Loucy (cell line): ENCODE measurements around the gene OR9A2.

ENCODE experiments used
- H2AFZ ChIP-seq: fragments of 200-600 bp; sonication (generic); 2 replicates; pipeline ENCODE4 v1.6.0; 2016; ENCODE audit warnings: antibody characterized with exemption, mild to moderate bottlenecking, low read length, moderate library complexity
- H3F3A ChIP-seq: fragments of 200-600 bp; 2 replicates; pipeline ENCODE4 v1.6.0; 2016; ENCODE audit warnings: antibody characterized with exemption, low read depth, mild to moderate bottlenecking
- H3K27me3 ChIP-seq: fragments of 200-600 bp; sonication (generic); 2 replicates; pipeline ENCODE4 v1.6.1; 2014; ENCODE audit warnings: low read length, mild to moderate bottlenecking; ENCODE audit not compliant: insufficient read depth, poor library complexity, severe bottlenecking
- H3K36me3 ChIP-seq: fragments of 200-600 bp; sonication (generic); 2 replicates; pipeline ENCODE4 v1.6.1; 2016; ENCODE audit warnings: low read length; ENCODE audit not compliant: insufficient read depth
- H3K4me1 ChIP-seq: fragments of 200-600 bp; sonication (generic); 2 replicates; pipeline ENCODE4 v1.5.1; 2014; ENCODE audit warnings: low read length, mild to moderate bottlenecking; ENCODE audit not compliant: insufficient read depth, poor library complexity, severe bottlenecking
- H3K4me2 ChIP-seq: fragments of 200-600 bp; sonication (generic); 2 replicates; pipeline ENCODE4 v1.6.0; 2014; ENCODE audit warnings: antibody characterized with exemption, low read length, low read depth, mild to moderate bottlenecking; ENCODE audit not compliant: poor library complexity, severe bottlenecking
- H3K4me3 ChIP-seq: fragments of 200-600 bp; sonication (generic); 2 replicates; pipeline ENCODE4 v1.5.1; 2014; ENCODE audit warnings: low read length, mild to moderate bottlenecking, mixed read lengths; ENCODE audit not compliant: poor library complexity, severe bottlenecking
- H3K79me2 ChIP-seq: fragments of 200-600 bp; sonication (generic); 2 replicates; pipeline ENCODE4 v1.6.1; 2014; ENCODE audit warnings: low read length; ENCODE audit not compliant: insufficient read depth
- H3K9ac ChIP-seq: fragments of 200-600 bp; sonication (generic); 2 replicates; pipeline ENCODE4 v1.6.0; 2014; ENCODE audit warnings: mild to moderate bottlenecking, low read depth, low read length, moderate library complexity; ENCODE audit not compliant: poor library complexity, severe bottlenecking
- H3K9me2 ChIP-seq: fragments of 200-600 bp; sonication (generic); replicated peaks from 2 replicates; pipeline ENCODE4 v1.6.1; 2016; ENCODE audit warnings: low read depth, low read length, mixed read lengths
- H3K9me3 ChIP-seq: fragments of 200-600 bp; sonication (generic); 2 replicates; pipeline ENCODE4 v1.6.1; 2014; ENCODE audit warnings: mild to moderate bottlenecking, antibody characterized with exemption, low read length, low read depth; ENCODE audit not compliant: insufficient read depth
- H4K20me1 ChIP-seq: fragments of 200-600 bp; sonication (generic); 2 replicates; pipeline ENCODE4 v1.6.0; 2014; ENCODE audit warnings: antibody characterized with exemption, low read length, mild to moderate bottlenecking; ENCODE audit not compliant: insufficient read depth, poor library complexity, severe bottlenecking
- CTCF ChIP-seq: fragments of 200-600 bp; sonication (generic); conservative IDR thresholded peaks from 2 replicates; pipeline ENCODE4 v1.5.1; 2014; ENCODE audit warnings: mild to moderate bottlenecking, antibody characterized with exemption, low read length
- EZH2phosphoT487 ChIP-seq: fragments of 200-600 bp; IDR thresholded peaks from 2 replicates; pipeline ENCODE4 v1.6.1; 2018; ENCODE audit warnings: antibody characterized with exemption, mild to moderate bottlenecking, moderate library complexity, borderline replicate concordance

The OR9A2 gene

GRCh38 chr7:143002898-143003297 is 24.0 kb downstream of the OR9A2 start:
- H3K36me3 ChIP-seq = no peaks in the 10 kb centered on the region
- H3K4me2 ChIP-seq = peak overlapping the region; percentile 57
- H3K9ac ChIP-seq = peak overlapping the region; percentile 66
- H3F3A ChIP-seq = no peaks in the 10 kb centered on the region
- H3K27me3 ChIP-seq = no peaks in the 10 kb centered on the region
- no peaks in the 10 kb centered on the region for H4K20me1 ChIP-seq
- peaks cover 6% of the 10 kb centered on the region; the same call in 1 of the 2 replicates for H3K9me3 ChIP-seq
- H3K4me3 ChIP-seq = peak overlapping the region; percentile 57
- H2AFZ ChIP-seq = peak overlapping the region; percentile 90
- H3K9me2 ChIP-seq = no peaks in the 10 kb centered on the region
- peaks cover 30% of the 10 kb centered on the region for H3K4me1 ChIP-seq
- no peaks in the 10 kb centered on the region for H3K79me2 ChIP-seq
- TF ChIP-seq EZH2phosphoT487 (no peak), CTCF (no peak)

- Histone ChIP-seq H2AFZ (no peak overlapping the region), H3K27me3 (no peaks in the 10 kb centered on the region), H4K20me1 (no peaks in the 10 kb centered on the region), H3K4me1 (peaks cover 30% of the 10 kb centered on the region), H3K79me2 (no peaks in the 10 kb centered on the region), H3K4me2 (no peak overlapping the region), H3F3A (no peaks in the 10 kb centered on the region), H3K9ac (no peak overlapping the region), H3K9me3 (peaks cover 6% of the 10 kb centered on the region; the same call in 1 of the 2 replicates), H3K4me3 (no peak overlapping the region), H3K9me2 (no peaks in the 10 kb centered on the region), H3K36me3 (no peaks in the 10 kb centered on the region)
- TF ChIP-seq CTCF (peak; percentile 76), EZH2phosphoT487 (no peak)
Measured at GRCh38 chr7:143002106-143002505, 24.8 kb downstream of the OR9A2 start.

GRCh38 chr7:143000648-143001047 is 26.3 kb downstream of the OR9A2 start:
- Histone ChIP-seq H3K79me2 (no peaks in the 10 kb centered on the region), H3F3A (no peaks in the 10 kb centered on the region), H3K36me3 (no peaks in the 10 kb centered on the region), H4K20me1 (no peaks in the 10 kb centered on the region), H3K9me2 (no peaks in the 10 kb centered on the region), H2AFZ (no peak overlapping the region), H3K4me2 (no peak overlapping the region), H3K4me1 (peaks cover 23% of the 10 kb centered on the region), H3K9me3 (peaks cover 6% of the 10 kb centered on the region; the same call in 1 of the 2 replicates), H3K4me3 (no peak overlapping the region), H3K9ac (no peak overlapping the region), H3K27me3 (no peaks in the 10 kb centered on the region)
- TF ChIP-seq EZH2phosphoT487 (no peak), CTCF (no peak)
